ENCODE measurements around the gene DFFB. TPM values are rescaled to one million over a fixed set of nuclear protein-coding genes. Genes with fewer than 3 reads are reported as not detected.
A peak's percentile ranks its signal among the peaks of the same experiment; 100 is the strongest.

DFFB gene
- total RNA-seq, 1 donor from 2014 or later = 11.3 TPM

- DNase-seq (ENCODE audit: low read depth, low spot score) = no peak
- H3K27ac Mint-ChIP-seq (ENCODE audit: unreplicated experiment) = peak overlapping the region; percentile 19
- no peaks in the 10 kb centered on the region for H3K9me3 Mint-ChIP-seq
- no peak for TF ChIP-seq CTCF (conservative IDR thresholded peaks at IDR 0.05)
- no peaks in the 10 kb centered on the region for H3K4me1 Mint-ChIP-seq
- peaks cover 10% of the 10 kb centered on the region for H3K27me3 Mint-ChIP-seq (ENCODE audit: low read depth)
- no peak overlapping the region for H3K4me3 Mint-ChIP-seq
- no peaks in the 10 kb centered on the region for H3K36me3 Mint-ChIP-seq (ENCODE audit: low read depth)
Observed at GRCh38 chr1:3921765-3922164, 64.5 kb downstream of the DFFB start.

GRCh38 chr1:3922201-3922725, 65.0 kb downstream of the DFFB start:
- no peaks in the 10 kb centered on the region for H3K9me3 Mint-ChIP-seq
- no peaks in the 10 kb centered on the region for H3K36me3 Mint-ChIP-seq (ENCODE audit: low read depth)
- no peak for TF ChIP-seq CTCF (conservative IDR thresholded peaks at IDR 0.05)
- peaks cover 12% of the 10 kb centered on the region for H3K27me3 Mint-ChIP-seq (ENCODE audit: low read depth)
- DNase-seq (ENCODE audit: low read depth, low spot score) = no peak
- no peak overlapping the region for H3K27ac Mint-ChIP-seq (ENCODE audit: unreplicated experiment)
- H3K4me1 Mint-ChIP-seq = no peaks in the 10 kb centered on the region
- H3K4me3 Mint-ChIP-seq = no peak overlapping the region

- peaks cover 13% of the 10 kb centered on the region for H3K27me3 Mint-ChIP-seq (ENCODE audit: low read depth)
- no peak for DNase-seq (ENCODE audit: low read depth, low spot score)
- no peaks in the 10 kb centered on the region for H3K36me3 Mint-ChIP-seq (ENCODE audit: low read depth)
- H3K27ac Mint-ChIP-seq (ENCODE audit: unreplicated experiment) = peak overlapping the region; percentile 24
- no peak overlapping the region for H3K4me3 Mint-ChIP-seq
- no peaks in the 10 kb centered on the region for H3K4me1 Mint-ChIP-seq
- no peaks in the 10 kb centered on the region for H3K9me3 Mint-ChIP-seq
- TF ChIP-seq CTCF (conservative IDR thresholded peaks at IDR 0.05) = no peak
Observed at GRCh38 chr1:3922851-3923250, 65.6 kb downstream of the DFFB start.

GRCh38 chr1:3923378-3924185, 66.3 kb downstream of the DFFB start:
- H3K4me1 Mint-ChIP-seq = no peaks in the 10 kb centered on the region
- H3K9me3 Mint-ChIP-seq = no peaks in the 10 kb centered on the region
- H3K27me3 Mint-ChIP-seq (ENCODE audit: low read depth) = peaks cover 12% of the 10 kb centered on the region
- H3K27ac Mint-ChIP-seq (ENCODE audit: unreplicated experiment) = no peak overlapping the region
- no peak overlapping the region for H3K4me3 Mint-ChIP-seq
- TF ChIP-seq CTCF (conservative IDR thresholded peaks at IDR 0.05) = no peak
- no peaks in the 10 kb centered on the region for H3K36me3 Mint-ChIP-seq (ENCODE audit: low read depth)
- DNase-seq (ENCODE audit: low read depth, low spot score) = no peak

GRCh38 chr1:3924186-3924824, 67.0 kb downstream of the DFFB start:
- Mint-ChIP-seq H3K9me3 (no peaks in the 10 kb centered on the region), H3K4me3 (no peak overlapping the region), H3K27ac (ENCODE audit: unreplicated experiment) (no peak overlapping the region), H3K27me3 (ENCODE audit: low read depth) (peaks cover 10% of the 10 kb centered on the region), H3K4me1 (no peaks in the 10 kb centered on the region), H3K36me3 (ENCODE audit: low read depth) (no peaks in the 10 kb centered on the region)
- TF ChIP-seq CTCF (conservative IDR thresholded peaks at IDR 0.05) = no peak
- DNase-seq (ENCODE audit: low read depth, low spot score) = no peak

Data from neural crest cell (in vitro differentiated cells).